ENCODE results near the gene ZAR1.

ZAR1 gene

DNA sequence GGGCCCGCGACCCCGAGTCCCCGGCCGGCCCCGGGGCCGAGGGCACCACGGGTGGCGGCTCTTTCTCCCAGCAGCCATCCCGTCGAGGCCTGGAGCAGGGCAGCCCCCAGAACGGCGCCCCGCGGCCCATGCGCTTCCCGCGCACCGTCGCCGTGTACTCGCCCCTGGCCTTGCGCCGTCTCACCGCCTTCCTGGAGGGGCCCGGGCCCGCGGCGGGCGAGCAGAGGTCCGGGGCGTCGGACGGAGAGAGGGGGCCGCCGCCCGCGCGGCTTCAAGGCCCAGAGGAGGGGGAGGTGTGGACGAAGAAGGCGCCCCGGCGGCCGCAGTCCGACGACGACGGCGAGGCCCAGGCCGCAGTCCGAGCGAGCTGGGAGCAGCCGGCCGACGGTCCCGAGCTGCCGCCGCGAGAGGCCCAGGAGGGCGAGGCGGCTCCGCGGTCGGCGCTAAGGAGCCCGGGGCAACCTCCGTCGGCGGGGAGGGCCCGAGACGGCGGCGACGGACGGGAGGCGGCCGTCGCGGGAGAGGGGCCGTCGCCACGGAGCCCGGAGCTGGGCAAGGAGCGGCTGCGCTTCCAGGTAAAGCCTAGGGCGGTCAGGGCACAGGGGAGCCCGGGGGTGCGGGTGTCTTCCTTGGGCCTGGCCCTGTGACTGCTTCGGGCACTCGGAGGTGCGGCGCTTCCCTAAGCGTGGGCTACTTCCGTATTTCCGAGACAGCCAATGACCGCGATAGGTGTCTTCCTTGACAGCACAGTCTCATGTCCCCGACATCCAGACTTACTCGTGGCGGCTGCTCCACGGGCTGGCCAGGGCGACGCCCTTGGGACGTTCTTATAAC is 845 bp downstream of the ZAR1 start:
- no peaks in the 10 kb centered on the region for H3K9me3 ChIP-seq (ENCODE audit: insufficient read depth, low read length)
- H3K4me1 ChIP-seq (ENCODE audit: insufficient read depth, insufficient read length), result no peaks in the 10 kb centered on the region
- H3K36me3 ChIP-seq (ENCODE audit: insufficient read depth, insufficient read length, low read length), result peaks cover 14% of the 10 kb centered on the region
- no peaks in the 10 kb centered on the region for H3K27me3 ChIP-seq (ENCODE audit: insufficient read depth, insufficient read length)
- H3K4me3 ChIP-seq (ENCODE audit: insufficient read length, low read depth), result no peak overlapping the region
- no peak overlapping the region for H3K9ac ChIP-seq (ENCODE audit: insufficient read length, low read depth)
- TF ChIP-seq ZNF274 (IDR thresholded peaks at IDR 0.05; ENCODE audit: low read depth, low read length), result no peak
- no peak for TF ChIP-seq SUZ12 (IDR thresholded peaks at IDR 0.05; ENCODE audit: extremely low read depth, insufficient read depth, insufficient read length)
- TF ChIP-seq YY1 (IDR thresholded peaks at IDR 0.05; ENCODE audit: insufficient read depth, insufficient read length), result no peak
- no peak for DNase-seq (ENCODE audit: low read depth, low spot score)

DNA sequence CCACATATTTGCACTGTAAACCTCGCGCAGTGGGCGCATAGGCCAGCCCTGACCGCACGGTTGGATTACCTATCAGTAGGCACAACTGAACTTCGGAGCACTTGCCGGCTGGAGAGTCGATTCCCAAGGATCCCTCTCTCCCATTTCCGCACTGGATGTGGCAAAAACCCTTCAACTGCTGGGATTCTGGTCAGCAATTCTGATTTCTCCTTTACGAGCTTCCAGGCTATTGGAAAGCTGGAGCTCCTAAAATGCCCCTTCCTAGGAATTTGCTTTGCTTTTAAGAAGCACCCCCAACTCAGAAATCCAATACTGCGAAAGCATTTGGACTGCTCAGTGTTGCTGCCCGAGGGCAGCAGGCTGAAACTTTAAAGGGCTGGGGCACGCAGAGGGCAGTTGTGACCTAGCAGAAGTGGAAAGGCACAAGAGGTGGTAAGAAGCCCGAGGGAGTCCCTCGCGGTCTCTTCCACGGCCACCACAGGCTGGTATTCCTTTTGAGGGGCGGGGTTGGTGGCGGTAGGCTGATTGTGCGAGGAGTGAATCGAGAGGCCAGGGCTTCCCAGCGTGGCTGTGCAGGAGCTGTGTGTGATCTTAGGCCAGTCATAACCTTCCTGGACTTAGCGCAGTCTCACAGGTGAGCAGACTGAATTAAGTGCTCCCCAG is 1.6 kb downstream of the ZAR1 start:
- Histone ChIP-seq H3K27me3 (ENCODE audit: insufficient read depth, insufficient read length) (no peaks in the 10 kb centered on the region), H3K4me3 (ENCODE audit: insufficient read length, low read depth) (no peak overlapping the region), H3K36me3 (ENCODE audit: insufficient read depth, insufficient read length, low read length) (peaks cover 14% of the 10 kb centered on the region), H3K9ac (ENCODE audit: insufficient read length, low read depth) (no peak overlapping the region), H3K4me1 (ENCODE audit: insufficient read depth, insufficient read length) (no peaks in the 10 kb centered on the region), H3K9me3 (ENCODE audit: insufficient read depth, low read length) (no peaks in the 10 kb centered on the region)
- no peak for DNase-seq (ENCODE audit: low read depth, low spot score)
- TF ChIP-seq SUZ12 (IDR thresholded peaks at IDR 0.05; ENCODE audit: extremely low read depth, insufficient read depth, insufficient read length) (no peak), ZNF274 (IDR thresholded peaks at IDR 0.05; ENCODE audit: low read depth, low read length) (no peak)

DNA sequence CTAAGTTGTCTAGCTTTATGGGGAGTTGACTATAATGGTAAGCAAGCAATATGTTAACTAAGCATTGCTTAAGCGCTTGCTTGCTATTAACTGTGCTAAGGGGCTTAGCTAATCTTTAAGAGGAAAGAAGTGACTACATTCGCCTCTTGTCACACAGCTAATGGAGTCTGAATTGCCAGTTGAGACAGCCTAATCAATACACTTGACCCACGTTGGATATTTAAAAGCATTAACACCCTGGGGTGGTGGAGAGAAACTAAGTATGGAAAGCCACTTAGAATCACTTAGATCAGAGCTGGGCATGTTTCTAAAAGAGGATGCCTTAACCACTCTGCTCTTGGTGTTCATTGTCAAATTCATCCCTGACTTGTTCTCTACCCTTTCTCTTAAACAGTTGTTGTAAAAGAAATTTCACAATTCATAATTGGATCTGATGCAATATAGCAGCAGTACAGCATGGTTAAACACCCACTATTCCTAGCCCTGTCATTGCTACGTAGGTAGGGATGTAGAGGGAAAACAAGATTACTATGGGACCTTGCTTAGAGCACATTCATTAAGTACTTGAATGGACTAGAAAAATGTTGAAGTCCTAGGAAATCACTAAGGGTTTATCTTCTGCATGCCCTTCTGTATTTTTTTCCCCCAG is 3.5 kb downstream of the ZAR1 start:
- no peak overlapping the region for H3K4me3 ChIP-seq (ENCODE audit: insufficient read length, low read depth)
- no peak for DNase-seq (ENCODE audit: low read depth, low spot score)
- no peaks in the 10 kb centered on the region for H3K27me3 ChIP-seq (ENCODE audit: insufficient read depth, insufficient read length)
- no peaks in the 10 kb centered on the region for H3K9me3 ChIP-seq (ENCODE audit: insufficient read depth, low read length)
- TF ChIP-seq SUZ12 (IDR thresholded peaks at IDR 0.05; ENCODE audit: extremely low read depth, insufficient read depth, insufficient read length) (no peak), ZNF274 (IDR thresholded peaks at IDR 0.05; ENCODE audit: low read depth, low read length) (no peak), YY1 (IDR thresholded peaks at IDR 0.05; ENCODE audit: insufficient read depth, insufficient read length) (no peak)
- H3K4me1 ChIP-seq (ENCODE audit: insufficient read depth, insufficient read length), result no peaks in the 10 kb centered on the region
- no peak overlapping the region for H3K9ac ChIP-seq (ENCODE audit: insufficient read length, low read depth)
- peaks cover 9% of the 10 kb centered on the region for H3K36me3 ChIP-seq (ENCODE audit: insufficient read depth, insufficient read length, low read length)

DNA sequence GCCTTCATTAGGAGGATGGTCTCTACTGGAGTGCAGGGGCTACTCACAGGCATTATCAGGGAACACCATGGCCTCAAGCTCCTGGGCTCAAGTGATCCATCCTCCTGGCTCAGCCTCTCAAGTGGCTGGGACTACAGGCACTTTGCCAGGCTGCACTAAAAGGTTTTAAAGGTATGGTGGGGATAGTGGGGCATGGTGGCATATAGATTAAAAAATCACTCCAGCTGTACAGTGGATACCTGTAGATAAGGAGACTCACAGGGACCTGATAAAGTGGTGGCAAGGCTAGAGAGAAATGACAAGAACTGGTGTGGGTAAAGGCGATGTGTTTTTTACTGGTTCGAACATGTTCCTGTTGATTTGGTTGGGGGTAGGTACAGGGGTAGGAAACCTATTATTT is 5.9 kb downstream of the ZAR1 start:
- Histone ChIP-seq H3K27me3 (ENCODE audit: insufficient read depth, insufficient read length) (no peaks in the 10 kb centered on the region), H3K9ac (ENCODE audit: insufficient read length, low read depth) (no peak overlapping the region), H3K4me3 (ENCODE audit: insufficient read length, low read depth) (no peak overlapping the region), H3K9me3 (ENCODE audit: insufficient read depth, low read length) (no peaks in the 10 kb centered on the region), H3K36me3 (ENCODE audit: insufficient read depth, insufficient read length, low read length) (peaks cover 9% of the 10 kb centered on the region), H3K4me1 (ENCODE audit: insufficient read depth, insufficient read length) (no peaks in the 10 kb centered on the region)
- no peak for TF ChIP-seq YY1 (IDR thresholded peaks at IDR 0.05; ENCODE audit: insufficient read depth, insufficient read length)
- no peak for TF ChIP-seq ZNF274 (IDR thresholded peaks at IDR 0.05; ENCODE audit: low read depth, low read length)
- no peak for TF ChIP-seq SUZ12 (IDR thresholded peaks at IDR 0.05; ENCODE audit: extremely low read depth, insufficient read depth, insufficient read length)
- no peak for DNase-seq (ENCODE audit: low read depth, low spot score)

DNA sequence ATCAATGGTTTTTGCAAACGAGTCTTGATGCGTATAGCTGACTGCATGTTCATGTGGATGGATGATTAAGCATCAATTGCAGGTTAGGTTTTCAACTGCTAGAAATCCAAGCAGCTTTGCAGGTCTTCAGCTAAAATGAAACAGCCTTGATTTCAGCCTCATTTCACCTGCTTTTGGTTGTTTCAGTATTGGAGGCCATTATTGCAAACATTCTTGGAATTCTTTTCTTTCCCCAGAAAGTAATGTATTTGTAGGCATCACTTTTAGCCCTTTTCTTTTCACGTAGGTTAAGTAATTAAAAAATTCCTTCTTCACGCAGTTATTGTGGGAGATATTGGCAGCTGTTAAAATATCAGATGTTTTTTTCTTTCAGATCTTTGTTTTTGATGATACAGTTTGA is 8.8 kb downstream of the ZAR1 start:
- Histone ChIP-seq H3K27me3 (ENCODE audit: insufficient read depth, insufficient read length) (no peaks in the 10 kb centered on the region), H3K36me3 (ENCODE audit: insufficient read depth, insufficient read length, low read length) (peaks cover 21% of the 10 kb centered on the region)

DNA sequence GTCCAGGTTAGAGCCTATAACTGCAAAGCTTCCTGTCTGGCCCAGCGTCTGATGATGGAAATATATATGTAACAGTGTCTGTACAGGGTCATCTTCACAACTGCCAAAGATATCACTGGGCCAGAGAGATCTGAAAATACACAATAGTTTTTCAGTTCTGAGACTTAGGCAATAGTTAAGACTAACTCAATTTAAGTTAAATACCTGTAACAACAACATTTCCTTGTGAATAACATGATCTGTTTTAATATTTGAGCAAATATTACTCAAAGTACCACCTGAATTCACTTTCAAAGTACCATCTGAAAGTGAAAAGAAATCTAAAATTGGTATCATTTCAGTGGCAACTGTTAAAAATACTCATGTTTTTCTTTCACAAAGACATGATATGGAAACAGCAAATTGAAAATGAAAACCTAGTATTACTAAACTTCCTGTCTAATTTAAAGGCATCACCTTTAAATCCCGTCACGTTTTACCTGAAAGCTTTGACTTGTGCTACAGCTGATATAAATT is 9.6 kb downstream of the ZAR1 start:
- no peak overlapping the region for H3K4me3 ChIP-seq (ENCODE audit: insufficient read length, low read depth)
- H3K9ac ChIP-seq (ENCODE audit: insufficient read length, low read depth), result no peak overlapping the region
- H3K9me3 ChIP-seq (ENCODE audit: insufficient read depth, low read length), result no peaks in the 10 kb centered on the region
- H3K36me3 ChIP-seq (ENCODE audit: insufficient read depth, insufficient read length, low read length), result peaks cover 21% of the 10 kb centered on the region
- no peak for DNase-seq (ENCODE audit: low read depth, low spot score)
- TF ChIP-seq ZNF274 (IDR thresholded peaks at IDR 0.05; ENCODE audit: low read depth, low read length), result no peak
- TF ChIP-seq YY1 (IDR thresholded peaks at IDR 0.05; ENCODE audit: insufficient read depth, insufficient read length), result no peak
- no peak for TF ChIP-seq SUZ12 (IDR thresholded peaks at IDR 0.05; ENCODE audit: extremely low read depth, insufficient read depth, insufficient read length)
- no peaks in the 10 kb centered on the region for H3K27me3 ChIP-seq (ENCODE audit: insufficient read depth, insufficient read length)
- H3K4me1 ChIP-seq (ENCODE audit: insufficient read depth, insufficient read length), result no peaks in the 10 kb centered on the region

More for the DNA sequence above, 8.8 kb downstream of the ZAR1 start:
- Histone ChIP-seq H3K9me3 (ENCODE audit: insufficient read depth, low read length) (no peaks in the 10 kb centered on the region), H3K4me3 (ENCODE audit: insufficient read length, low read depth) (no peak overlapping the region), H3K4me1 (ENCODE audit: insufficient read depth, insufficient read length) (no peaks in the 10 kb centered on the region), H3K9ac (ENCODE audit: insufficient read length, low read depth) (no peak overlapping the region)
- DNase-seq (ENCODE audit: low read depth, low spot score), result no peak
- no peak for TF ChIP-seq YY1 (IDR thresholded peaks at IDR 0.05; ENCODE audit: insufficient read depth, insufficient read length)
- no peak for TF ChIP-seq ZNF274 (IDR thresholded peaks at IDR 0.05; ENCODE audit: low read depth, low read length)
- TF ChIP-seq SUZ12 (IDR thresholded peaks at IDR 0.05; ENCODE audit: extremely low read depth, insufficient read depth, insufficient read length), result no peak
